ENCODE results near the gene UBE2G1.

UBE2G1 gene

DNA sequence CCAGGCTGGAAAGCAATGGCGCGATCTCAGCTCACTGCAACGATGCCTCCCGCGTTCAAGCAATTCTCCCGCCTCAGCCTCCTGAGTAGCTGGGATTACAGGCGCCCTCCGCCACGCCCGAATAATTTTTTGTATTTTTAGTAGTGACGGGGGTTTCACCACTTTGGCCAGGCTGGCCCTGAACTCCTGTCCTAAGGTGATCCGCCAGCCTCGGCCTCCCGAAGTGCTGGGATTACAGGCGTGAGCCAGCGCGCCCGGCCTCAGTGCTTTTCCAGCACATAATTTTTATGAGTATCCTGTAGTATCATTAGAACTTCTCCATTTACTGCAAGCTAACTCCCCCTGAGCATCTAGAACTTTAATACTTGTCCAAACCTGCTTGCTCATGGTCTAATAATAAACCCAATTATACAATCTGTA, 1.8 kb downstream of the UBE2G1 start:
- TF ChIP-seq TAF1 (IDR thresholded peaks at IDR 0.05; ENCODE audit: borderline replicate concordance, insufficient read depth, low read length): no peak
- no peak for TF ChIP-seq SIN3A (IDR thresholded peaks at IDR 0.05; ENCODE audit: borderline replicate concordance, insufficient read depth, low read length)
- TF ChIP-seq, protein P1, sequence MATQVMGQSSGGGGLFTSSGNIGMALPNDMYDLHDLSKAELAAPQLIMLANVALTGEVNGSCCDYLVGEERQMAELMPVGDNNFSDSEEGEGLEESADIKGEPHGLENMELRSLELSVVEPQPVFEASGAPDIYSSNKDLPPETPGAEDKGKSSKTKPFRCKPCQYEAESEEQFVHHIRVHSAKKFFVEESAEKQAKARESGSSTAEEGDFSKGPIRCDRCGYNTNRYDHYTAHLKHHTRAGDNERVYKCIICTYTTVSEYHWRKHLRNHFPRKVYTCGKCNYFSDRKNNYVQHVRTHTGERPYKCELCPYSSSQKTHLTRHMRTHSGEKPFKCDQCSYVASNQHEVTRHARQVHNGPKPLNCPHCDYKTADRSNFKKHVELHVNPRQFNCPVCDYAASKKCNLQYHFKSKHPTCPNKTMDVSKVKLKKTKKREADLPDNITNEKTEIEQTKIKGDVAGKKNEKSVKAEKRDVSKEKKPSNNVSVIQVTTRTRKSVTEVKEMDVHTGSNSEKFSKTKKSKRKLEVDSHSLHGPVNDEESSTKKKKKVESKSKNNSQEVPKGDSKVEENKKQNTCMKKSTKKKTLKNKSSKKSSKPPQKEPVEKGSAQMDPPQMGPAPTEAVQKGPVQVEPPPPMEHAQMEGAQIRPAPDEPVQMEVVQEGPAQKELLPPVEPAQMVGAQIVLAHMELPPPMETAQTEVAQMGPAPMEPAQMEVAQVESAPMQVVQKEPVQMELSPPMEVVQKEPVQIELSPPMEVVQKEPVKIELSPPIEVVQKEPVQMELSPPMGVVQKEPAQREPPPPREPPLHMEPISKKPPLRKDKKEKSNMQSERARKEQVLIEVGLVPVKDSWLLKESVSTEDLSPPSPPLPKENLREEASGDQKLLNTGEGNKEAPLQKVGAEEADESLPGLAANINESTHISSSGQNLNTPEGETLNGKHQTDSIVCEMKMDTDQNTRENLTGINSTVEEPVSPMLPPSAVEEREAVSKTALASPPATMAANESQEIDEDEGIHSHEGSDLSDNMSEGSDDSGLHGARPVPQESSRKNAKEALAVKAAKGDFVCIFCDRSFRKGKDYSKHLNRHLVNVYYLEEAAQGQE (IDR thresholded peaks at IDR 0.05; ENCODE audit: insufficient read depth in 1 of 2, low read depth in 2 of 2, low read length in 2 of 2): no peak
- TF ChIP-seq POLR2AphosphoS5 (IDR thresholded peaks at IDR 0.05; ENCODE audit: low read depth, low read length): no peak
- TF ChIP-seq FOXP2 (optimal IDR thresholded peaks at IDR 0.05; ENCODE audit: borderline replicate concordance, extremely low read depth, extremely low read length, insufficient read depth): no peak

DNA sequence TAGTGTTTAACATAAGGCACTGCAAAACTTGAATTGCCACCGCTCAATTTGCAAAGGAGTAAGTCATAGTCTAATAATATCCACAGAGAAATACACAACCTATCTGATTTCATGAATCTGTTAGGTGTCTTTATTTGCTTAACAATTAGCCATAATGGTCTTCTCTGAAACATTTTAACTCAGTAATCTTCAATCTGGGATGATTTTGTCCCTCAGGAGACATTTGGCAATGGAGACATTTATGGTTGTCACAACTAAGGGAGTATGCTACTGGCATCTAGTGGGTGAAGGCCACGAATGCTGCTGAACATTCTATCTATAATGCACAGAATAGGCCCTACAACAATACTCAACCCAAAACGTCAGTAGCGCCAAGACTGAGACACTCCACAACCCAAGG, 4.3 kb downstream of the UBE2G1 start:
- TF ChIP-seq SIN3A (IDR thresholded peaks at IDR 0.05; ENCODE audit: borderline replicate concordance, insufficient read depth, low read length) (no peak), FOXP2 (optimal IDR thresholded peaks at IDR 0.05; ENCODE audit: borderline replicate concordance, extremely low read depth, extremely low read length, insufficient read depth) (no peak), TAF1 (IDR thresholded peaks at IDR 0.05; ENCODE audit: borderline replicate concordance, insufficient read depth, low read length) (no peak), POLR2AphosphoS5 (IDR thresholded peaks at IDR 0.05; ENCODE audit: low read depth, low read length) (no peak)

DNA sequence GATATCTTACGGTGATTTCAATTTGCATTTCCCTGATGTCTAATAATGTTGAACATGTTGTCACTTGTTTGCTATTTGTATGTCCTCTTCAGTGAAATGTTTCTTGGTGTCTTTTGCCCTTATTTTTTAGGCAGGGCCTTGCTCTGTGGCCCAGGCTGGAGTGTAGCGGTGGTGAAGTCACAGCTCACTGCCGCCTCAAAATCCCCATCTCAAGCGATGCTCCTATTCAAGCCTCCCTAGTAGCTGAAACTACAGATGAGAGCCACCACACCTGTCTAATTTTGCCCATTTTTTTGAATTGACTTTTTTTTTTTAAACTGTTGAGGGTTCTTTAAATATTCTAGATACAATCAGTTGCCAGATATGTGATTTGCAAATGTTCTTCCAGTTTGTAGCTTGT, 8.3 kb downstream of the UBE2G1 start:
- TF ChIP-seq TAF1 (IDR thresholded peaks at IDR 0.05; ENCODE audit: borderline replicate concordance, insufficient read depth, low read length) (no peak), SIN3A (IDR thresholded peaks at IDR 0.05; ENCODE audit: borderline replicate concordance, insufficient read depth, low read length) (no peak), FOXP2 (optimal IDR thresholded peaks at IDR 0.05; ENCODE audit: borderline replicate concordance, extremely low read depth, extremely low read length, insufficient read depth) (no peak), POLR2AphosphoS5 (IDR thresholded peaks at IDR 0.05; ENCODE audit: low read depth, low read length) (no peak)
- TF ChIP-seq, protein P1 (IDR thresholded peaks at IDR 0.05; ENCODE audit: insufficient read depth in 1 of 2, low read depth in 2 of 2, low read length in 2 of 2): no peak

DNA sequence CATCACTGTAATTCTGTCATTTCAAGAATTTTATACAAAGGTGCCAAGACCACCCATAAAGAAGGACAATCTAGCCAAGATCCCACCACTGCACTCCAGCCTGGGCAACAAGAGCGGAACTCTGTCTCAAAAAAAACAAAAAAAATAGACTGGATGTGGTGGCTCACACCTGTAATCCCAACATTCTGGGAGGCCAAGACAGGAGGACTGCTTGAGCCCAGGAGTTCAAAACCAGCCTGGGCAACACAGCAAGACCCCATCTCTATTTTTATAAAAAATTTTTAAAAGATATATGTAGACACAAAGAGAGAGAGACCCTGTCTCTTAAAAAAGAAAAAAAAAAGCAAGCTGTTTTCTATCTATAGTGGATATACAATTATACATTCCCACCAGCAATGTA, 8.8 kb downstream of the UBE2G1 start:
- TF ChIP-seq FOXP2 (optimal IDR thresholded peaks at IDR 0.05; ENCODE audit: borderline replicate concordance, extremely low read depth, extremely low read length, insufficient read depth) (no peak), TAF1 (IDR thresholded peaks at IDR 0.05; ENCODE audit: borderline replicate concordance, insufficient read depth, low read length) (no peak), SIN3A (IDR thresholded peaks at IDR 0.05; ENCODE audit: borderline replicate concordance, insufficient read depth, low read length) (no peak), POLR2AphosphoS5 (IDR thresholded peaks at IDR 0.05; ENCODE audit: low read depth, low read length) (no peak)
- TF ChIP-seq, protein P1 (IDR thresholded peaks at IDR 0.05; ENCODE audit: insufficient read depth in 1 of 2, low read depth in 2 of 2, low read length in 2 of 2): no peak

DNA sequence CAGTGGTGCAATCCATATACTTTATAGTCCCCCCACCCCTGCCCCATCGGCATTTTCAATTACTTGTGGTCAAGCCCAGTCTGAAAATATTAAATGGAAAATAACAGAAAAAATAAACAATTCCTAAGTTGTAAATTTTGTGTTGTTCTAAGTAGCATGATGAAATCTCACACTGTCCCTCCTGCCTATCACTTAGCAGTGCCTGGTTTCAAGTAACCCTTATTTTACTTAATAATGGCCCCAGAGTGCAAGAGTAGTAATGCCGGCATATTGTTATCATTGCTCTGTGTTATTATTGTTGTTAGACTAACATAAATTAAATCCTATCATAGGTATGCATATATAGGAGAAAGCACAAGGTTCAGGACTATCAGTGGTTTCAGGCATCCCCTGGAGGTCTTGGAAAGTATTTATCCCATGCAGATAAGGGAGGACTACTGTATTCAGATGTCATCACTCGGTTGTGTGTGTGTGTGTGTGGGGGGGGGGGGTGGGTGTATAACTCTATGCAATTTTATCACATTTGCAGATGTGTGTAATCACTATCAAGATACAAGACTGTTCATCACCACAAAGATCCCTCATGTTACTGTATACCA, 9.3 kb downstream of the UBE2G1 start:
- TF ChIP-seq POLR2AphosphoS5 (IDR thresholded peaks at IDR 0.05; ENCODE audit: low read depth, low read length) (no peak), SIN3A (IDR thresholded peaks at IDR 0.05; ENCODE audit: borderline replicate concordance, insufficient read depth, low read length) (no peak), FOXP2 (optimal IDR thresholded peaks at IDR 0.05; ENCODE audit: borderline replicate concordance, extremely low read depth, extremely low read length, insufficient read depth) (no peak), TAF1 (IDR thresholded peaks at IDR 0.05; ENCODE audit: borderline replicate concordance, insufficient read depth, low read length) (no peak)
- TF ChIP-seq, protein P1 (IDR thresholded peaks at IDR 0.05; ENCODE audit: insufficient read depth in 1 of 2, low read depth in 2 of 2, low read length in 2 of 2): no peak
